Osteocyte (in vitro differentiated cells): ENCODE measurements around the gene ANO6. TPM values are rescaled to one million over a fixed set of nuclear protein-coding genes. Genes with fewer than 3 reads are reported as not detected.
A peak's percentile ranks its signal among the peaks of the same experiment; 100 is the strongest.

Experiments used
- DNase-seq: peaks from one replicate; pipeline ENCODE4 v3.0.0; 2021; ENCODE audit warnings: mixed read lengths; ENCODE audit not compliant: unreplicated experiment; ENCODE audit errors: extremely low spot score
- H3K27ac Mint-ChIP-seq: one replicate; pipeline ENCODE4 v1.8.0; 2021; ENCODE audit warnings: mild to moderate bottlenecking, mixed read lengths; ENCODE audit not compliant: unreplicated experiment
- H3K27me3 Mint-ChIP-seq: one replicate; pipeline ENCODE4 v1.8.0; 2021; ENCODE audit warnings: mixed read lengths; ENCODE audit not compliant: unreplicated experiment
- H3K36me3 Mint-ChIP-seq: one replicate; pipeline ENCODE4 v1.8.0; 2021; ENCODE audit warnings: mixed read lengths; ENCODE audit not compliant: unreplicated experiment
- H3K4me1 Mint-ChIP-seq: one replicate; pipeline ENCODE4 v1.8.0; 2021; ENCODE audit warnings: mixed read lengths; ENCODE audit not compliant: unreplicated experiment
- H3K4me3 Mint-ChIP-seq: one replicate; pipeline ENCODE4 v1.8.0; 2021; ENCODE audit warnings: mild to moderate bottlenecking, moderate library complexity, mixed read lengths; ENCODE audit not compliant: unreplicated experiment
- H3K9me3 Mint-ChIP-seq: one replicate; pipeline ENCODE4 v1.8.0; 2021; ENCODE audit warnings: mixed read lengths; ENCODE audit not compliant: unreplicated experiment
- CTCF ChIP-seq: fragments of 200-600 bp; sonication (generic); IDR thresholded peaks from 2 replicates; pipeline ENCODE4 v1.5.0; 2021; ENCODE audit warnings: antibody characterized with exemption, mild to moderate bottlenecking, moderate library complexity
- total RNA-seq: library from RNA; stranded (reverse); gene quantifications from 2 replicates; pipeline ENCODE4 v1.2.1, GENCODE V29; 2021

The ANO6 gene
- total RNA-seq, 1 donor from 2014 or later = 65.5 TPM

GRCh38 chr12:45216983-45217485 is 1.1 kb downstream of the ANO6 start:
- H3K27ac Mint-ChIP-seq = peak overlapping the region; percentile 99
- H3K9me3 Mint-ChIP-seq = no peaks in the 10 kb centered on the region
- peaks cover 3% of the 10 kb centered on the region for H3K36me3 Mint-ChIP-seq
- no peak for DNase-seq
- no peaks in the 10 kb centered on the region for H3K27me3 Mint-ChIP-seq
- peak overlapping the region; percentile 99 for H3K4me3 Mint-ChIP-seq
- no peak for TF ChIP-seq CTCF
- peaks cover 39% of the 10 kb centered on the region for H3K4me1 Mint-ChIP-seq

- Mint-ChIP-seq H3K27ac (peak overlapping the region; percentile 99), H3K27me3 (no peaks in the 10 kb centered on the region), H3K4me1 (peaks cover 39% of the 10 kb centered on the region), H3K4me3 (peak overlapping the region; percentile 99), H3K36me3 (peaks cover 5% of the 10 kb centered on the region), H3K9me3 (no peaks in the 10 kb centered on the region)
- no peak for TF ChIP-seq CTCF
- DNase-seq = no peak
Observed at GRCh38 chr12:45217846-45218245, 2.0 kb downstream of the ANO6 start.

- Mint-ChIP-seq H3K9me3 (no peaks in the 10 kb centered on the region), H3K36me3 (peaks cover 5% of the 10 kb centered on the region), H3K4me3 (no peak overlapping the region), H3K27ac (no peak overlapping the region), H3K4me1 (peaks cover 45% of the 10 kb centered on the region), H3K27me3 (no peaks in the 10 kb centered on the region)
- TF ChIP-seq CTCF = no peak
- DNase-seq = no peak
Observed at GRCh38 chr12:45219621-45220020, 3.7 kb downstream of the ANO6 start.

- H3K27ac Mint-ChIP-seq = no peak overlapping the region
- peaks cover 5% of the 10 kb centered on the region for H3K36me3 Mint-ChIP-seq
- no peaks in the 10 kb centered on the region for H3K9me3 Mint-ChIP-seq
- no peak overlapping the region for H3K4me3 Mint-ChIP-seq
- no peak for DNase-seq
- TF ChIP-seq CTCF = no peak
- no peaks in the 10 kb centered on the region for H3K27me3 Mint-ChIP-seq
- H3K4me1 Mint-ChIP-seq = peaks cover 43% of the 10 kb centered on the region
Observed at GRCh38 chr12:45220363-45220931, 4.6 kb downstream of the ANO6 start.

GRCh38 chr12:45220969-45221368 is 5.1 kb downstream of the ANO6 start:
- peaks cover 43% of the 10 kb centered on the region for H3K4me1 Mint-ChIP-seq
- no peak overlapping the region for H3K27ac Mint-ChIP-seq
- TF ChIP-seq CTCF = no peak
- no peak overlapping the region for H3K4me3 Mint-ChIP-seq
- no peaks in the 10 kb centered on the region for H3K27me3 Mint-ChIP-seq
- H3K36me3 Mint-ChIP-seq = peaks cover 5% of the 10 kb centered on the region
- H3K9me3 Mint-ChIP-seq = no peaks in the 10 kb centered on the region
- no peak for DNase-seq
